Activated CD4-positive, alpha-beta memory T cell treated with anti-CD3 and anti-CD28 coated beads, Interleukin-2, amount 10 ng/mL, durations not matched to agents 7 days and 5 days (primary cell): ENCODE measurements around the gene UBC. TPM values are rescaled to one million over a fixed set of nuclear protein-coding genes. Genes with fewer than 3 reads are reported as not detected.
A peak's percentile ranks its signal among the peaks of the same experiment; 100 is the strongest.
"Not testable (repeated sequence)": the region's sequence is repeated elsewhere in the genome, so short reads cannot be mapped to it uniquely, and the experiment has no call there.

Experiments
- CTCF ChIA-PET: fragments of 350-600 bp; sonication (Branson Sonifier 250); formaldehyde crosslinking; loops from one replicate; lab custom pipeline; 2021; ENCODE audit warnings: antibody characterized with exemption, inconsistent platforms; lab: Charles Lee
- POLR2A ChIA-PET: fragments of 350-600 bp; sonication (Branson Sonifier 250); formaldehyde crosslinking; loops from one replicate; lab custom pipeline; 2021; ENCODE audit warnings: antibody characterized with exemption; lab: Charles Lee
- DNase-seq: peaks from one replicate; pipeline ENCODE4 v3.0.0-alpha.2; 2020
- H3K27ac Mint-ChIP-seq: one replicate; pipeline ENCODE4 v1.8.0; 2021; ENCODE audit warnings: mild to moderate bottlenecking, mixed read lengths
- H3K27me3 Mint-ChIP-seq: one replicate; pipeline ENCODE4 v1.8.0; 2021; ENCODE audit warnings: mixed read lengths
- H3K36me3 Mint-ChIP-seq: one replicate; pipeline ENCODE4 v1.8.0; 2021; ENCODE audit warnings: low read depth, mixed read lengths
- H3K4me1 Mint-ChIP-seq: one replicate; pipeline ENCODE4 v1.8.0; 2021; ENCODE audit warnings: mixed read lengths
- H3K4me3 Mint-ChIP-seq: one replicate; pipeline ENCODE4 v1.8.0; 2021; ENCODE audit warnings: mild to moderate bottlenecking, mixed read lengths
- H3K9me3 Mint-ChIP-seq: one replicate; pipeline ENCODE4 v1.8.0; 2021; ENCODE audit warnings: mixed read lengths
- total RNA-seq, 2 experiments: library from RNA; stranded (reverse); gene quantifications; one replicate each; pipeline ENCODE4 v1.2.3, GENCODE V29; 2021

UBC gene
- total RNA-seq, 2 experiments from 2014 or later, result 1,545 to 1,580 TPM

- H3K27me3 Mint-ChIP-seq, result no peaks in the 10 kb centered on the region
- ChIA-PET CTCF (interaction anchor here (0.5 to 2.3 kb wide), 6 partner anchors 9 to 85 kb away, joined by 3 to 12 read pairs (median 4); no protein-coding TSS in a partner anchor), POLR2A (interaction anchor here (1.0 to 4.0 kb wide), 9 partner anchors 9 to 136 kb away, joined by 3 to 53 read pairs (median 4); no protein-coding TSS in a partner anchor)
- H3K27ac Mint-ChIP-seq, result peak overlapping the region; percentile 29
- peaks cover 43% of the 10 kb centered on the region for H3K36me3 Mint-ChIP-seq
- H3K4me1 Mint-ChIP-seq, result peaks cover 58% of the 10 kb centered on the region
- DNase-seq, result no peak
- H3K9me3 Mint-ChIP-seq, result no peaks in the 10 kb centered on the region
- peak overlapping the region; percentile 54 for H3K4me3 Mint-ChIP-seq
Measured at GRCh38 chr12:124910561-124911478, 3.6 kb downstream of the UBC start.

GRCh38 chr12:124909831-124910560 lies 4.5 kb downstream of the UBC start:
- Mint-ChIP-seq H3K4me1 (peaks cover 53% of the 10 kb centered on the region), H3K36me3 (peaks cover 43% of the 10 kb centered on the region), H3K27me3 (peaks cover under 1% of the 10 kb centered on the region), H3K4me3 (peak overlapping the region; percentile 33), H3K27ac (peak overlapping the region; percentile 13), H3K9me3 (no peaks in the 10 kb centered on the region)
- ChIA-PET CTCF (interaction anchor here (0.5 to 2.3 kb wide), 4 partner anchors 10 to 85 kb away, joined by 3 to 12 read pairs (median 8); no protein-coding TSS in a partner anchor), POLR2A (interaction anchor here (1.0 to 4.0 kb wide), 9 partner anchors 10 to 135 kb away, joined by 3 to 53 read pairs (median 4); no protein-coding TSS in a partner anchor)
- DNase-seq, result no peak

GRCh38 chr12:124906606-124907261 lies 7.7 kb downstream of the UBC start:
- Mint-ChIP-seq H3K9me3 (no peaks in the 10 kb centered on the region), H3K36me3 (peaks cover 17% of the 10 kb centered on the region), H3K4me3 (no peak overlapping the region), H3K27me3 (peaks cover 2% of the 10 kb centered on the region), H3K4me1 (peaks cover 33% of the 10 kb centered on the region), H3K27ac (no peak overlapping the region)
- ChIA-PET CTCF (interaction anchor here (0.6 to 5.3 kb wide), 29 partner anchors 9 to 1324 kb away, joined by 3 to 105 read pairs (median 4); partner anchors contain the start of genes AACS and UBC), POLR2A (interaction anchor here (1.2 to 3.7 kb wide), 6 partner anchors 8 to 87 kb away, joined by 5 to 45 read pairs (median 16); partner anchors contain the start of genes BRI3BP and UBC)
- DNase-seq, result peak; percentile 90

- POLR2A ChIA-PET, result interaction anchor here (0.6 to 3.7 kb wide), 4 partner anchors 8 to 35 kb away, joined by 3 to 45 read pairs (median 16); partner anchors contain the start of gene UBC
- CTCF ChIA-PET, result interaction anchor here (0.7 to 5.3 kb wide), 4 partner anchors 13 to 872 kb away, joined by 3 to 105 read pairs (median 34); partner anchors contain the start of gene UBC
- H3K9me3 Mint-ChIP-seq, result no peaks in the 10 kb centered on the region
- H3K36me3 Mint-ChIP-seq, result no peaks in the 10 kb centered on the region
- no peak overlapping the region for H3K27ac Mint-ChIP-seq
- peaks cover 4% of the 10 kb centered on the region for H3K27me3 Mint-ChIP-seq
- DNase-seq, result no peak
- H3K4me1 Mint-ChIP-seq, result peaks cover 14% of the 10 kb centered on the region
- H3K4me3 Mint-ChIP-seq, result no peak overlapping the region
Measured at GRCh38 chr12:124904306-124905098, 9.9 kb downstream of the UBC start.

GRCh38 chr12:124902916-124903315 lies 11.5 kb downstream of the UBC start:
- CTCF ChIA-PET, result interaction anchor here (0.6 kb wide), 1 partner anchor 23 kb away, joined by 3 read pairs; no protein-coding TSS in a partner anchor
- Mint-ChIP-seq H3K27ac (no peak overlapping the region), H3K27me3 (peaks cover 4% of the 10 kb centered on the region), H3K36me3 (no peaks in the 10 kb centered on the region), H3K4me1 (peaks cover 25% of the 10 kb centered on the region), H3K4me3 (no peak overlapping the region), H3K9me3 (no peaks in the 10 kb centered on the region)
- no peak for DNase-seq
- POLR2A ChIA-PET, result interaction anchor here (1.0 to 1.8 kb wide), 3 partner anchors 9 to 38 kb away, joined by 3 to 6 read pairs (median 3); partner anchors contain the start of gene UBC

GRCh38 chr12:124901003-124901402 lies 13.4 kb downstream of the UBC start:
- DNase-seq, result no peak
- H3K9me3 Mint-ChIP-seq, result no peaks in the 10 kb centered on the region
- peaks cover 19% of the 10 kb centered on the region for H3K4me1 Mint-ChIP-seq
- peaks cover 7% of the 10 kb centered on the region for H3K27me3 Mint-ChIP-seq
- no peaks in the 10 kb centered on the region for H3K36me3 Mint-ChIP-seq
- no peak overlapping the region for H3K27ac Mint-ChIP-seq
- ChIA-PET CTCF (interaction anchor here (0.7 to 1.4 kb wide), 5 partner anchors 10 to 371 kb away, joined by 3 to 4 read pairs (median 4); partner anchors contain the start of gene UBC), POLR2A (interaction anchor here (1.8 kb wide), 1 partner anchor 13 kb away, joined by 6 read pairs; the partner anchor contains the start of gene UBC)
- no peak overlapping the region for H3K4me3 Mint-ChIP-seq

GRCh38 chr12:124900345-124900795 lies 14.1 kb downstream of the UBC start:
- H3K27ac Mint-ChIP-seq, DNase-seq, H3K4me3 Mint-ChIP-seq, H3K9me3 Mint-ChIP-seq, H3K27me3 Mint-ChIP-seq, H3K36me3 Mint-ChIP-seq: not testable (repeated sequence)
- CTCF ChIA-PET, result interaction anchor here (0.7 to 1.4 kb wide), 5 partner anchors 9 to 371 kb away, joined by 3 to 4 read pairs (median 4); partner anchors contain the start of gene UBC
- POLR2A ChIA-PET, result interaction anchor here (1.1 kb wide), 1 partner anchor 14 kb away, joined by 8 read pairs; the partner anchor contains the start of gene UBC
- peaks cover 16% of the 10 kb centered on the region for H3K4me1 Mint-ChIP-seq

- ChIA-PET CTCF (no interaction called here), POLR2A (no interaction called here)
- Mint-ChIP-seq H3K9me3 (no peaks in the 10 kb centered on the region), H3K27ac (no peak overlapping the region), H3K27me3 (peaks cover 7% of the 10 kb centered on the region), H3K4me1 (peaks cover 15% of the 10 kb centered on the region), H3K36me3 (no peaks in the 10 kb centered on the region), H3K4me3 (no peak overlapping the region)
- no peak for DNase-seq
Measured at GRCh38 chr12:124898923-124899294, 15.5 kb downstream of the UBC start.

GRCh38 chr12:124898200-124898922 lies 16.1 kb downstream of the UBC start:
- H3K4me3 Mint-ChIP-seq, result no peak overlapping the region
- DNase-seq, result peak; percentile 74
- POLR2A ChIA-PET, result no interaction called here
- H3K27me3 Mint-ChIP-seq, result peaks cover 7% of the 10 kb centered on the region
- H3K9me3 Mint-ChIP-seq, result no peaks in the 10 kb centered on the region
- CTCF ChIA-PET, result interaction anchor here (0.6 kb wide), 1 partner anchor 8 kb away, joined by 3 read pairs; no protein-coding TSS in a partner anchor
- H3K27ac Mint-ChIP-seq, result no peak overlapping the region
- peaks cover 19% of the 10 kb centered on the region for H3K4me1 Mint-ChIP-seq
- no peaks in the 10 kb centered on the region for H3K36me3 Mint-ChIP-seq

- H3K4me3 Mint-ChIP-seq, result no peak overlapping the region
- H3K4me1 Mint-ChIP-seq, result peaks cover 21% of the 10 kb centered on the region
- no peak overlapping the region for H3K27ac Mint-ChIP-seq
- no peaks in the 10 kb centered on the region for H3K9me3 Mint-ChIP-seq
- ChIA-PET POLR2A (interaction anchor here (1.4 kb wide), 1 partner anchor 9 kb away, joined by 7 read pairs; no protein-coding TSS in a partner anchor), CTCF (interaction anchor here (1.5 kb wide), 1 partner anchor 10 kb away, joined by 6 read pairs; no protein-coding TSS in a partner anchor)
- H3K36me3 Mint-ChIP-seq, result no peaks in the 10 kb centered on the region
- no peak for DNase-seq
- H3K27me3 Mint-ChIP-seq, result peaks cover 7% of the 10 kb centered on the region
Measured at GRCh38 chr12:124896461-124896860, 18.0 kb downstream of the UBC start.
